Epidermal melanocyte (primary cell): ENCODE measurements around the gene LRRC14B.
"Not testable (repeated sequence)": the region's sequence is repeated elsewhere in the genome, so short reads cannot be mapped to it uniquely, and the experiment has no call there.

Experiments
- DNase-seq: peaks from one replicate; pipeline ENCODE4 v3.0.0; 2011; ENCODE audit warnings: low spot score; ENCODE audit not compliant: insufficient read length

LRRC14B gene

GRCh38 chr5:235527-235926 is 44.2 kb downstream of the LRRC14B start:
- not testable (repeated sequence) for DNase-seq

- not testable (repeated sequence) for DNase-seq
Measured at GRCh38 chr5:237931-238330, 46.6 kb downstream of the LRRC14B start.

- not testable (repeated sequence) for DNase-seq
Measured at GRCh38 chr5:240550-240949, 49.3 kb downstream of the LRRC14B start.

- DNase-seq, result not testable (repeated sequence)
Measured at GRCh38 chr5:241045-241669, 49.9 kb downstream of the LRRC14B start.

- DNase-seq, result not testable (repeated sequence)
Measured at GRCh38 chr5:243683-244367, 52.5 kb downstream of the LRRC14B start.

GRCh38 chr5:245717-246116 is 54.4 kb downstream of the LRRC14B start:
- not testable (repeated sequence) for DNase-seq
